Motor neuron (in vitro differentiated cells): Measurements from ENCODE around the gene CSAD. TPM values are rescaled to one million over a fixed set of nuclear protein-coding genes. Genes with fewer than 3 reads are reported as not detected.
A peak's percentile ranks its signal among the peaks of the same experiment; 100 is the strongest.
"Not testable (repeated sequence)": the region's sequence is repeated elsewhere in the genome, so short reads cannot be mapped to it uniquely, and the experiment has no call there.

Experiments
- ATAC-seq, 8 experiments: fragments of 200-7000 bp; cut with Tn5 transposase; replicated peaks in 6 of 8; 2 replicates each; pipeline ENCODE4 v1.8.0; 2021; ENCODE audit warnings: mild to moderate bottlenecking in 8 of 8, moderate library complexity in 8 of 8
- H3K27ac ChIP-seq, 2 donors: fragments of 250-450 bp; sonication (Bioruptor Pico); 2 replicates each; pipeline ENCODE4 v1.9.0; 2021; ENCODE audit warnings: antibody characterized with exemption in 2 of 2, mild to moderate bottlenecking in 2 of 2, moderate library complexity in 1 of 2
- H3K4me1 ChIP-seq, 2 donors: fragments of 250-450 bp; sonication (Bioruptor Pico); replicated peaks in 1 of 2; 2 replicates each; pipeline ENCODE4 v1.6.1; 2021; ENCODE audit warnings: antibody characterized with exemption in 2 of 2, mild to moderate bottlenecking in 2 of 2, moderate library complexity in 1 of 2
- H3K4me3 ChIP-seq, 5 donors: fragments of 250-450 bp; sonication (Bioruptor Pico); 2 replicates each; pipeline ENCODE4 v1.9.0; 2021; ENCODE audit warnings: antibody characterized with exemption in 5 of 5, mild to moderate bottlenecking in 5 of 5, moderate library complexity in 4 of 5
- WGBS, 10 experiments: fragments of 450-650 bp; shearing (Covaris generic); methylation state at CpG; one replicate each; pipeline ENCODE4 v1.0.0; 2022; 5-methylcytosine and 5-hydroxymethylcytosine counted together
- in situ Hi-C, 9 experiments: fragments of 400-800 bp; cut with MboI; loops; one replicate each; pipeline ENCODE4 v1.15.0; 2021; ENCODE audit warnings: low sequenced_read_pairs in 9 of 9, low pct_unique_long_range_greater_than_20kb in 2 of 9; ENCODE audit not compliant: unreplicated experiment in 9 of 9
- total RNA-seq, 8 experiments: library from RNA; unstranded; fragments of 300-600 nt; gene quantifications; 2 replicates each; pipeline versions ENCODE4 v1.2.3 to v1.2.4, GENCODE V29; 2022

Gene CSAD
- total RNA-seq, 8 experiments from 2014 or later: 8.0 to 106 (median 27.7) TPM

DNA sequence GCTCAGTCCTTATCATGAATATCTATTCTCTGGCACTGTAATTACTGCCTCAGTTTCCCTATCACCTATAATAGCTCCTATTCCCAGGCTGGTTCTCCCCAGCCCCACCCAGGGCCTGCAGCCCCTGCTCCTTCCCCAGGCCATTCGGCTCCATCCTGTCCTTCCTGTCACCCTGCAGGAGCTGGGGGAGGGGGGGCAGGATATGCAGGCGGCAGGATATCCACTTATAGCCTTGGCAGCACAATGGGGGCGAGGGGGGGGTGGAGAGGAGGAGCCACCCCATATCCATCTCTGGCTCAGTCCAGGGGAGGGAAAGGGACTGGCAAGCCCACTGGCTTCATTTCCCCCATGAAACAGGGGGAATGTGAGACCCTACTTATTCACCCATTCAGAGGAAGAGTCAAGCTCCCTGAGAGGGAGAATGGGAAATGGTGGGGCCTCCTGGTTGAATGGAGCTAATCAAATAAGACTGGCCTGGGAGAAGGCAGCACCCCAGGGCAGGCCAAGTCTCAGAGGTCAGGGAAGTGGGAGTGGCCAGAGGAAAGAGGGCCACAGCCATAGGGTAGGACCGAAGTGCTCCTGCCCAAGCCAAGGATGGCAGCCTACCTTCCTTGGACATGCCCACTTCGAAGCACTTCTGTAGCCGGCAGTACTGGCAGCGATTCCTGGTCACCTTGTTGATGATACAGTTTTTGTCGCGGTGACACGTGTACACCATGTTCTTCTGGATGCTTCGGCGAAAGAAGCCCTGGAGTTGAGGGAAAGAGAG, 34.1 kb upstream of the CSAD start:
- no peak overlapping the region for H3K27ac ChIP-seq
- WGBS, 10 experiments: 65 to 80% (median 76%) methylated on average over 2 to 6 of the region's 12 CpGs; no CpG with 5 or more reads in 6 of the 10 experiments
- in situ Hi-C loops: loop anchor here in 2 of 9 experiments (10.0 kb wide), 1 partner anchor 70 kb away; no protein-coding TSS in a partner anchor
- peaks cover 9 to 33% of the 10 kb centered on the region in 2 donors for H3K4me1 ChIP-seq
- ATAC-seq: no peak
- no peak overlapping the region for H3K4me3 ChIP-seq

DNA sequence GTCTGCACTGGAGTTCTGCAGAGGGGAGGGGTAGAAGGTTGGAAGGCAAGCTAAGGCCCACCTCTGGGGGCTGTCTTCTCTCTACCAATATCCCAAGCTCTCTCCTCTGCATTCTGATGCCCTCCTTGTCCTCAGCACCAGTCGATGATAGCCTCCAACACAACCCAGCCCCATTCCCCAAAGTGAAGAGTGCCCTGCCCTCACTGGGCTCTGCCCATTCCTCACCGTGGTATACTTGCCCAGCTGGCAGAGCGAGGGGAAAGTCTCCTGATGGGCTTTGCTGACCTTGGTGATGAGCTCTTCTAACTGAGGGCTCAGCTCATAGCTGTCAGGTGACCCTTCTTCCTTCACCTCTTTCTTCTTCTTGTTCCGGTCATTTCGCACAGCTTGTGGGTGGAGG, 33.5 kb upstream of the CSAD start:
- no peak overlapping the region for H3K4me3 ChIP-seq
- no peak overlapping the region for H3K27ac ChIP-seq
- in situ Hi-C loops: loop anchor here in 2 of 9 experiments (10.0 kb wide), 1 partner anchor 71 kb away; no protein-coding TSS in a partner anchor
- ATAC-seq: no peak
- H3K4me1 ChIP-seq: peaks cover 8 to 28% of the 10 kb centered on the region in 2 donors
- WGBS, 10 experiments: 80 to 100% (median 90%) methylated on average over 1 to 3 of the region's 5 CpGs; no CpG with 5 or more reads in 5 of the 10 experiments

DNA sequence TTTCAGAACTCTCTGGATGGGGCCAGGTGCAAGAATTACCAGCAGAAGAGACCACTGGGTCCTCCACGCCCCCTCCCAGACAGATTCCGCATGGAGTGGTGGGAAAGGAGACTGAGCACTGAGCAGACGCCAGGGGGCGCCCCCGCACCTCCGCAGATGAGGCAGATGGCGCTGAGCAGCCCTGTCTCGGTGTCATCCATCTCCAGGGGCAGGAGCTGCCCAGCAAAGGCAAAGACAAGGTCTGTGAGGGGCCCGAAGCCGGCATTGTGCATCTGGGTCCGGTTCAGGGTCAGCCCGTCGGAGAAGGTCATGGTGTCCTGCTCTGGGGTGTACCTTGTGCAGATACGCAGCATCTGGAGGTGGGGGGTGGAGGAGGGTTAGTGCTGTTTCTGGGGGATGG, 32.6 kb upstream of the CSAD start:
- in situ Hi-C loops: loop anchor here in 2 of 9 experiments (10.0 kb wide), 1 partner anchor 71 kb away; no protein-coding TSS in a partner anchor
- peak; percentile 56 to 98 (median 96) for ATAC-seq
- Histone ChIP-seq H3K4me3 (no peak overlapping the region), H3K27ac (no peak overlapping the region), H3K4me1 (peaks cover 4 to 20% of the 10 kb centered on the region in 2 donors)
- 0 to 2% methylated on average over 5 to 9 of the region's 14 CpGs; no CpG with 5 or more reads in 8 of the 10 experiments for WGBS, 10 experiments

DNA sequence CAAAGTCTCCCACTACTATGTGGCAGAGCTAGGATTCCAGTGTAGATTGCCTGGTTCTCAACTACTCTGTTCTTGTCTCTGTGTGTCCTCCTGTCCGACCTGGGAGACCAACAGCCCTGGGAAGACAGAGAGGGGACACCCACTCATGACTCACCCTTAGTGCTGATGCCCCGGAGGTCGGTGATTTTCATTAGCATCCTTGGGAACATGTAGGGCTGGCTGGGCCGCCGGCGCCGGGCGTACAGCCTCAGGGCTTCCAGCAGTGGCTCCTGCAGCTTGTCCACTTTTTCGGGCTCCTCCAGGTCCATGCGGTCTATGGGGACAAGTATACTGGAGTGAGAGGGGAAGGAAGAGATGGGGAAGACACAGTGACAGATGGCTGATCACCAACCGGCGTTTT, 32.2 kb upstream of the CSAD start:
- WGBS, 10 experiments: 3 to 40% (median 40%) methylated on average over 1 to 7 of the region's 12 CpGs; no CpG with 5 or more reads in 7 of the 10 experiments
- ATAC-seq: peak in 7 of 8 experiments; percentile 5 to 49 (median 24)
- Histone ChIP-seq H3K27ac (no peak overlapping the region), H3K4me3 (no peak overlapping the region), H3K4me1 (peaks cover 4 to 16% of the 10 kb centered on the region in 2 donors)
- in situ Hi-C loops: loop anchor here in 2 of 9 experiments (10.0 kb wide), 1 partner anchor 72 kb away; no protein-coding TSS in a partner anchor

DNA sequence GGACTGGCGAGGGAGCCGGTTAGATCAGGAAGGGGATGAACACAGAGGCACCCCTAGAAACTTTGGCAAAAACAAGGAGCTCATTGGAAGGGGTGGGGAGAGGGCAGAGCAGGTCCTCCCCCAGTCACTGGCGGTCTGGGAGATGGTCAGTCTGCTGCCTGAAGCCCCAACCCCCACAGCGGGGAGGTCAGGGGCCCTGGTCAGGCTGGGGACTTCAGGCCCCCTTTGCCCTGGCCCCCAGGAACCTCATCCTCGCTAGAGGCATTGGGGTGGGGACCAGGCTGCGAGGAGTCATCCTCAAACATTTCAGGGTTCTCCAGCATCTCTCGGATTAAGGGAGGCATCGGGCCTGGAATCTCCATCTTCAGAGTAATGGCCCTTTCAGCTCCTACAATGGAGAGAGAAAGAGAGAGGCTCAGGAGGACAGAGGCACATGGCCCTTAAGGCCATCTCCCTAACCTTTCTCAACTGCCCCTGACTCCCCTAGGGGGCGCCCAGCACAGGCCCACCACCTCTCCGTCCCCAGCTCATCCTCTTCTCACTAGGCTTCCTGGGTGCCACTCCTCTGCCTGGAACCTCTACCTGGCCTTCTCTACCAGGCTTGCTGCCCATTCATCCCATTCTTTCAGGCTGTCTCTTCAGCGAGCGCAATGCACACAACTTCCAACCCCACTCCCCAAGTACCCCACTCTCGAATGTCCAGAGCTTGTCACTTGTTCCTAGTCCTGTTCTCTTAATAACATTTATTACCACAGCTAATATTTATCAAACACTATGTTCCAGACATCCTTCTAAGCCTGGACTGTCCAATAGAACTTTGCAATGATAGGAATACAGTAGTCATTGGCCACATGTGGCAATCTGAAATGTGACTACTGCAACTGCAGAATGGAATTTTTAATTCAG, 31.0 kb upstream of the CSAD start:
- no peak overlapping the region for H3K4me3 ChIP-seq
- in situ Hi-C loops: loop anchor here in 2 of 9 experiments (10.0 kb wide), 1 partner anchor 73 kb away; no protein-coding TSS in a partner anchor
- ATAC-seq: no peak
- H3K4me1 ChIP-seq: peaks cover 4 to 6% of the 10 kb centered on the region in 2 donors
- no peak overlapping the region for H3K27ac ChIP-seq
- WGBS, 10 experiments: 61 to 100% (median 87%) methylated on average over 1 to 5 of the region's 13 CpGs; no CpG with 5 or more reads in 3 of the 10 experiments

DNA sequence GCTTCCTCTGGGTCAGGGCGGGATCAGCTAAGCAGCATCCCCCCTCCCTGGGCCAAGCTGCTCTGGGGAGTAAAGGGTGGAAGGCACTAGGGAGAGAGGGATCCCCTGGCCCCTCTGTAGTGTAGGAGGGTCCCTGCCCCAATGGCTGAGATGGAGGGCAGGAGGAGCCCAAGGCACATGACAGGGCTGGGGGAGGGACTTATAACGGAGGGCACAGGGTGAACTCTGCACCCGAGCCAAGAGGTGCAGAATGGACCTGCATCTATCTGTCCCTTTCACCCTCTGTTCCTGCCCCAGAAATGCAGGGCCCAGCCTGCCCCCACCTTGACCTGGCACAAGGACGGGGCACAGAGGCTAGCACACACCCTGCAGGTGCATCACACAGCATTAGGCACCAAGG, 30.1 kb upstream of the CSAD start:
- in situ Hi-C loops: loop anchor here in 2 of 9 experiments (10.0 kb wide), 1 partner anchor 74 kb away; no protein-coding TSS in a partner anchor
- no peak for ATAC-seq
- no peak overlapping the region for H3K4me3 ChIP-seq
- 60 to 100% (median 83%) methylated on average over 1 of the region's 4 CpGs; no CpG with 5 or more reads in 7 of the 10 experiments for WGBS, 10 experiments
- H3K27ac ChIP-seq: no peak overlapping the region
- H3K4me1 ChIP-seq: peaks cover 4 to 6% of the 10 kb centered on the region in 2 donors

DNA sequence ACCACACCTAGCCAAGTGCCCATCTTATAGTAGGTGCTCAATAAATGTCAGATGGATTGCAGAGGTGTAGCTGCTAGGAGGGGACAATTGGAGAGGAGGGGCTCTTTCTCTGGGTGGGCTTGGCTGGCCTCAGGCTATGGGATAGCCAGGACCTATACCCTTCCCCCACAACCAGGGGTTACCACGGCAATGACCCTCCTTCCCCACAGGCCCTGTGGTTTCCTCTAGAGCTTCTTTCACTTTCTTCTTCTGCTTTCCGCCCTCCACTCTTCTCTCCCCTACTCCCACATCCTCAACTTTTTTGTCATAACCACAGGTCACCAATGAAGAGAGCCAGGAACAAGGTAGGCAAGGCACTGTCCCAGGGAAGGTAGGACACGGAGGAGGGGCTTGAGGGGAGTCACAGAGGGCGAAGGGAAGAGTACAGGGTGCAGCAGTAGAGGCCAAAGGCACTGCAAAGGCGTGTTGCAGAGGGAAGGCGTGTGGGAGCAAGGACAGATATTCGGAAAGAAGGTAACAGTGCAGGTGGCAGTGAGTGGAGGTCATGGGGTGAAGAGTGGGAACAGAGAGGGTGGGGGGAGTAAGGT, 28.2 kb upstream of the CSAD start:
- no peak for ATAC-seq
- Histone ChIP-seq H3K4me3 (no peak overlapping the region), H3K27ac (no peak overlapping the region), H3K4me1 (peaks cover 4 to 6% of the 10 kb centered on the region in 2 donors)
- WGBS, 10 experiments: 20 to 95% (median 71%) methylated on average over 1 to 3 of the region's 7 CpGs; no CpG with 5 or more reads in 4 of the 10 experiments
- in situ Hi-C loops: no loop called here

DNA sequence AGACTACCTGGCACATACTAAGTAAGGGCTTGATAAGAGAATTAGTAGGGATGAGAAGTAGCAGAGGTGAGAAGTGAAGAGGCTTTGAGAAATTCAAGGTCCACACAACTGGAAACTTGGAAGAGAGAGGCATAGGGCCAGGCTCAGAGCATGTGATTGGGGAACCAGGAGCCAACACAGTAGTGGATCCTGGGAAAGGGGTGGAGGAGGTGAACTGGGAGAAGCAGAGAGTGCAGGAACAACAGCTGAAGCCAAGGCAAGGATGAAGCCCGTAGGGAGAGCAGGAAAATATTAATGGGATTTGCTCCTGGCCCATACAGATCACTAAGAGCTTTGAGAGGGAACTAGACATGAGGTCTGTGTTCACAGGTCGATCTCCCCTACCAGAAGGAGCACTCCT, 27.7 kb upstream of the CSAD start:
- Histone ChIP-seq H3K4me3 (no peak overlapping the region), H3K4me1 (peaks cover under 1 to 4% of the 10 kb centered on the region in 2 donors), H3K27ac (no peak overlapping the region)
- 0 to 100% (median 68%) methylated on average over 1 of the region's 2 CpGs; no CpG with 5 or more reads in 4 of the 10 experiments for WGBS, 10 experiments
- ATAC-seq: peak in 1 of 8 experiments; percentile 3
- in situ Hi-C loops: no loop called here

DNA sequence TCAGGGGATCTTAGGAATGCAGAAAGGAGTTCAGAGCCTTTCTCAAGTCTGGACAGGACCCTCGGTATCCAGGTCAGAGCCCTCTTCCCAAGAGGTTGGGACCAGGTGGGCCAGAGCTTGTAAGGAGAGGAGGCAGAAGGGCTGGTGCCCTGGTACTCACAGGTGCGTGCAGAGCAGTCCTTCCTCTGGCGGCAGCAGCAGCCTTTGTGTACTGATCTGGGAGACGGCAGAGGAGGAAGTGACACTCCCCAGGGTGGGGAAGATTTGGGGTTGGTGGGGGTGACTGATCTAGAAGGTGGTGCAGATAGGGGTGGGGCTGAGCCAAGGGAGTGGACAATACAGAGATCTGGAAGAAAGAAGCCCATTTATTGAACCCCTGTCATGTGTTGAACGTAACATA, 26.3 kb upstream of the CSAD start, which contains the start of gene ITGB7:
Gene ITGB7 (minus strand): TSS at position 210 of the 400 bp plus-strand sequence. CDS start 6,808 bp downstream, outside the sequence.
- H3K4me1 ChIP-seq: no peaks in the 10 kb centered on the region
- ATAC-seq: no peak
- H3K4me3 ChIP-seq: no peak within 1 kb of the TSS
- in situ Hi-C loops: no loop called here
- no peak within 1 kb of the TSS for H3K27ac ChIP-seq
- 33 to 100% (median 70%) methylated on average over 1 to 2 of the region's 5 CpGs; no CpG with 5 or more reads in 4 of the 10 experiments for WGBS, 10 experiments

DNA sequence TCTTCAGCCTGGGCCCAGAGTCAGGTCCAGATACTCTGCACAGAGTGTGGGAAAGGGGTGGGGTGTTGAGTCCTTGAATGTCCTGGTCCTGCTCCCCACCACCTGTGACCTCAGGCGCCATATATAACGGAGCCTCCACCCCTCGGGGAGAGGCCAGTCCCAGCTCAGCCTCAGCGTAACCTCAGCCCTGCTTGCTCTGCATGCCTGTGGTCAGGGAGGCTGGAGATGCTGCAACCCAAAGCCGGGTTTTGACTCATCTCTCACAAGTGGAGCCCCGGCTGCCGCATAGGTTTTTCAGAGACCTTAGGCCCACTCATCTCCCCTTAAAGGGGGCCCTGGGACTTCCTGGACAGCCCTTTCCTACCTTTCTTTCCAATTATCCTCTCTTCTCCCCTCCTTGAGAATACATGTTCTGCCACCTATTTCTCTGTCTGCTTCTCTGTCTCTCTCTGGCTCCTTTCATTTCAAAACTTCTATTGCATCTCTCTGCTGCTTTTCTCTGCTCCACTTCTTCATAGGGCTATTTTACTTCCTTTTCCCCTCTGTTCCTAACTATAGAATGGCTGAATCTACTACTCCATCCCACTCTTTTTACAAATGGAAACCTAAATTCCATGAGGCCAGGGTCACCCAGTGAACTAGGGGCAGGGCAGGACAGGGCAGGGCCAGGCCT, 25.2 kb upstream of the CSAD start:
- Histone ChIP-seq H3K27ac (no peak overlapping the region), H3K4me1 (no peaks in the 10 kb centered on the region), H3K4me3 (no peak overlapping the region)
- WGBS, 10 experiments: 0 to 100% (median 72%) methylated on average over 1 to 5 of the region's 7 CpGs; no CpG with 5 or more reads in 4 of the 10 experiments
- in situ Hi-C loops: no loop called here
- peak in 3 of 8 experiments; percentile 38 to 87 (median 85) for ATAC-seq

DNA sequence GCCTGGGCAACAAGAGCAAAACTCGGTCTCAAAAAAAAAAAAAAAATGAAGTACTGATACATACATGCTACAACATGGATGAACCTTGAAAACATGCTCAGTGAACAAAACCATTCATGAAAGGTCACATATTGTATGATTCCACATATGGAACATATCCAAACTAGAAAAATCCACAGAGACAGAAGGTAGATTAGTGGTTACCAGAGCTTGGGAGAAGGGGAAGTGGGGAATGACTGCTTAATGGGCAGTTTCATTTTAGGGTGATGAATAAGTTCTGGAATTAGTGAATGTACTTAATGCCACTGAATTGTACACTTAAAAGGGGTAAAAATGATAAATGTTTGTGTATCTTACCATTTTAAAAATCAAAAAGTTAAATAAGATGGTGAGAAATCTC, 23.6 kb upstream of the CSAD start:
- 80 to 100% (median 82%) methylated on average over 1 of the region's 1 CpG; no CpG with 5 or more reads in 7 of the 10 experiments for WGBS, 10 experiments
- ATAC-seq: no peak
- in situ Hi-C loops: no loop called here
- no peaks in the 10 kb centered on the region for H3K4me1 ChIP-seq
- H3K4me3 ChIP-seq: no peak overlapping the region
- no peak overlapping the region for H3K27ac ChIP-seq

DNA sequence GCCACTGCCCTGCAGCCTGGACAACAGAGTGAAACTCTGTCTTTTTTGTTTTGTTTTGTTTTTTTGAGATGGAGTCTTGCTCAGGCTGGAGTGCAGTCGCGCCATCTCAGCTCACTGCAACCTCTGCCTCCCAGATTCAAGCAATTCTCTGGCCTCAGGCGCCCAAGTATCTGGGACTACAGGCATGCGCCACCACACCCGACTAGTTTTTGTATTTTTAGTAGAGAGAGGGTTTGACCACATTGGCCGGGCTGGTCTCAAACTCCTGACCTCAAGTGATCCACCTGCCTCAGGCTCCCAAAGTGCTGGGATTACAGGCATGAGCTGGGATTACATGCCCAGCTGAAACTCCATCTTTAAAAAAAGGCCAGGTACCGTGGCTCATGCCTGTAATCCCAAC, 21.6 kb upstream of the CSAD start:
- in situ Hi-C loops, H3K4me3 ChIP-seq, ATAC-seq, H3K27ac ChIP-seq, H3K4me1 ChIP-seq: not testable (repeated sequence)
- 67 to 100% (median 86%) methylated on average over 1 to 6 of the region's 7 CpGs; no CpG with 5 or more reads in 4 of the 10 experiments for WGBS, 10 experiments
